GM21717 (cell line): ENCODE measurements around the gene C9orf57.
A peak's percentile ranks its signal among the peaks of the same experiment; 100 is the strongest.
"Not testable (repeated sequence)": the region's sequence is repeated elsewhere in the genome, so short reads cannot be mapped to it uniquely, and the experiment has no call there.

Experiments
- ATAC-seq: cut with Tn5 transposase; IDR thresholded peaks from one replicate; pipeline ENCODE4 v1.9.1; 2021; ENCODE audit warnings: mild to moderate bottlenecking, moderate library complexity; ENCODE audit not compliant: unreplicated experiment

C9orf57 gene

GRCh38 chr9:72060513-72060912 lies at the start of gene C9orf57:
Gene C9orf57, minus strand, starts transcription at chr9:72060613. Its CDS starts 1,282 bp downstream, at chr9:72059331.
- ATAC-seq: no peak

GRCh38 chr9:72102520-72102919 lies 42.1 kb upstream of the C9orf57 start:
- no peak for ATAC-seq

- not testable (repeated sequence) for ATAC-seq
Observed at GRCh38 chr9:72095520-72095919, 35.1 kb upstream of the C9orf57 start.

GRCh38 chr9:72092820-72093219 lies 32.4 kb upstream of the C9orf57 start:
- no peak for ATAC-seq

- no peak for ATAC-seq
Observed at GRCh38 chr9:72089451-72090130, 29.2 kb upstream of the C9orf57 start.

GRCh38 chr9:72082536-72082935 lies 22.1 kb upstream of the C9orf57 start:
- ATAC-seq: no peak

- ATAC-seq: not testable (repeated sequence)
Observed at GRCh38 chr9:72074666-72075065, 14.3 kb upstream of the C9orf57 start.

GRCh38 chr9:72065076-72065475 lies 4.7 kb upstream of the C9orf57 start:
- ATAC-seq: no peak

- ATAC-seq: no peak
Observed at GRCh38 chr9:72052122-72052521, 8.3 kb downstream of the C9orf57 start.

GRCh38 chr9:72048850-72049249 lies 11.6 kb downstream of the C9orf57 start:
- ATAC-seq: no peak

- no peak for ATAC-seq
Observed at GRCh38 chr9:72046630-72047456, 13.6 kb downstream of the C9orf57 start.

GRCh38 chr9:72044095-72044494 lies 16.3 kb downstream of the C9orf57 start:
- no peak for ATAC-seq

GRCh38 chr9:72043576-72043975 lies 16.8 kb downstream of the C9orf57 start:
- no peak for ATAC-seq

GRCh38 chr9:72042928-72043327 lies 17.5 kb downstream of the C9orf57 start:
- ATAC-seq: no peak

- ATAC-seq: no peak
Observed at GRCh38 chr9:72041775-72042194, 18.6 kb downstream of the C9orf57 start.

GRCh38 chr9:72041369-72041768 lies 19.0 kb downstream of the C9orf57 start:
- no peak for ATAC-seq

- ATAC-seq: no peak
Observed at GRCh38 chr9:72039532-72039931, 20.9 kb downstream of the C9orf57 start.

GRCh38 chr9:72038890-72039410 lies 21.5 kb downstream of the C9orf57 start:
- peak; percentile 76 for ATAC-seq

- no peak for ATAC-seq
Observed at GRCh38 chr9:72038408-72038807, 22.0 kb downstream of the C9orf57 start.

GRCh38 chr9:72037571-72037970 lies 22.8 kb downstream of the C9orf57 start:
- ATAC-seq: no peak

- no peak for ATAC-seq
Observed at GRCh38 chr9:72030767-72031166, 29.6 kb downstream of the C9orf57 start.

GRCh38 chr9:72029986-72030385 lies 30.4 kb downstream of the C9orf57 start:
- no peak for ATAC-seq
